Skeletal muscle cell (primary cell): ENCODE results near the gene LRRK1.

Source experiments
- DNase-seq: peaks from one replicate; pipeline ENCODE4 v3.0.0-alpha.2; 2010; ENCODE audit warnings: low read depth
- H3K4me3 ChIP-seq: 2 replicates; pipeline ENCODE4 v1.5.1; 2011; ENCODE audit warnings: low read depth, mild to moderate bottlenecking, control low read depth, low read length, moderate library complexity

Gene LRRK1

DNA sequence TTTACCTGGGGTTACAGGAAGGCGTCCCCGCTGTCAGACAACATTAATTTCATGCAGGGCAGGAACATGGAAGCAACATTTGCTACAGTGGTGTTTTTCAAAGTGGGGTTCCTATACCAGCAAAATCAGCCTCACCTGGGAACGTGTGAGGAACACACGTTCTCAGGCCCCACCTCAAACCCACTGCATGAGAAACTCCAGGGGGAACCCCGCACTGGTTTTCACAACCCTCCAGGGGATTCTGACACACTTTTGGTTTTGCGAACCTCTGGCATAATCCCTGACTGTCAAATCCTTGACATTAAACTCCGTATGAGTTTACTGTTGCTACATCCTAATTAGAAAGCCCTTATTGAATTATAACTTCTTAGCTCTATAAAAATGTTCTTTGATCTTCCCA lies 127.7 kb downstream of the LRRK1 start:
- DNase-seq = no peak
- no peak overlapping the region for H3K4me3 ChIP-seq

DNA sequence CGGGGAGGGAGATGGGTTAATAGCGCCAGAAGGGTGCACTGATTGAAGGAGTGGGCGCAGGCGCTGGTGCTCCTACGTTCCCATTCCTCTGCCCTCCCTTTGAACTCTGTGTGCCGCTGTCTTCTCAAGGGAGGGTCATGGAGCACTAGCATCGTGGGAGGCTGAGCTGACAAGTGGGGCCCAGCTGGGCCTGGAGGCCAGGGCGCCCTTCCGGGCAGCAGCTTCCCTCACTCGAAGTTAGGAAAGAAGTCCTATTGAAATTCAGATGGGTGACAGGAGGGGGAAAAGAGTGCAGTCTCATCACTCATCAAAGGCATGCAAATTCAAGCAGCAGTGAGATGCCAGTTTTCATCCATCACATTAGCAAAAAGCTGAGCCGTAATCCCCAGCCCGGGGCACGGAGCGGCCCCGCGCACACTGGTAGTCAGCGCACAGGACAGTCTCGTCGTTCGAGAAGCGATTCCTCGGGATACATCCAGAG lies 128.2 kb downstream of the LRRK1 start:
- no peak overlapping the region for H3K4me3 ChIP-seq
- no peak for DNase-seq

DNA sequence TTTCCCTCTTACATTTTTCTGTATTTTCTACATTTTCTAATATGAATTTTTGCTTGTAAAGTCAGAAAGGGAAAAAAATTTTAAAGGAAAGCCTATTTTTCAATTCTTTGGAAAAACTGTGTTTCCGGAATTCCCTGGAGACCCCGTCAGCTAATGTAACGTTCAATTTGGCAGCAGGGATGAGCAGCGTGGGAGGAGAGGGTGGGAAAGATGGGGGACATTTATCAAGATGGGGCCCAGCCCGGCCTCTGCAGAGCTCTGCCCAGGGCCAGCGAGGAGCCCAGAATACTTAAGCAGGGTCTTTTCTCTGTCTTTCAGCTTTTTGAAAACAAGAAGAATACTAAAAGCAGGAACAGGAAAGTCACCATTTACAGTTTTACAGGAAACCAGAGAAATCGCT lies 129.0 kb downstream of the LRRK1 start:
- DNase-seq = no peak
- no peak overlapping the region for H3K4me3 ChIP-seq

DNA sequence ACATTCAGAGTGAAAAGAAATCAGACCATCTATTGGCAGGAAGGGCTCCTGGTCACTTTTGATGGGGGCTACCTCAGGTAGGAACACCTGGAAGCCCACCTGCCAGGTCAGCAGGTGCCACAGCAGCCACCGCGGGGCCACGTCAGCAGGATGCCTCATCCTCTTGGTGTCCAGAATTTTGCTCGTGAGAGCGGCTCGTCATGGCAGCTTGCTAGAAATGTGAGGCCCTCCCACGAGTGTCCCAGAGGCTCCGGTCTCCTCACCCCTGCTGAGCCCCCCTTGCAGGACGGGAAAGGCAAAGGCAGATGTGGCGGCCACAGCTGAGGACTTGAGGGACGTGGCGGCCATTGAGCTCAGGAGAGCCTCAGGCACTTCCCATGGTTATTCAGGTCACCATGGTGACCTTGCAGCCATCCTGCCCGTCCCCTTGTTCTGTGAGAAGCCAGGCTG lies 129.4 kb downstream of the LRRK1 start:
- DNase-seq = no peak
- H3K4me3 ChIP-seq = no peak overlapping the region

DNA sequence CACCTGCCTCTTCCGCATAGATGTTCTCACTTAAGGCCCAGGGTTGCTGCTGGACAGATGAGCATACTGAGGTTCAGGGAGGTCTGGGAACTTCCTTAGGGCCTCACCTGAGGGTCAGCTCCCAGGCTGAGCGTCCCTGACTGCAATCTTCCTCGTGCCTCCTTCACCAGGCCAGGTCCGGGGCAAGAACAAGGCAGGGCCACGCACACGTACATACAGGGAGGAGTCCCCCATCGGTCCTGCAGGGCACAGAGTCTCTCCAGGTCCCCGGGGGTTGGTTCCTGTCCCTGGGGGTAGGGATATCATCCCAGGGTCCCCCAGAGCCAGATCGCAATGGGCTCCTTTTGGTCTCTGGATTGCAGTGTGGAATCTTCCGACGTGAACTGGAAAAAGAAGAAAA lies 130.1 kb downstream of the LRRK1 start:
- H3K4me3 ChIP-seq = no peak overlapping the region
- no peak for DNase-seq

DNA sequence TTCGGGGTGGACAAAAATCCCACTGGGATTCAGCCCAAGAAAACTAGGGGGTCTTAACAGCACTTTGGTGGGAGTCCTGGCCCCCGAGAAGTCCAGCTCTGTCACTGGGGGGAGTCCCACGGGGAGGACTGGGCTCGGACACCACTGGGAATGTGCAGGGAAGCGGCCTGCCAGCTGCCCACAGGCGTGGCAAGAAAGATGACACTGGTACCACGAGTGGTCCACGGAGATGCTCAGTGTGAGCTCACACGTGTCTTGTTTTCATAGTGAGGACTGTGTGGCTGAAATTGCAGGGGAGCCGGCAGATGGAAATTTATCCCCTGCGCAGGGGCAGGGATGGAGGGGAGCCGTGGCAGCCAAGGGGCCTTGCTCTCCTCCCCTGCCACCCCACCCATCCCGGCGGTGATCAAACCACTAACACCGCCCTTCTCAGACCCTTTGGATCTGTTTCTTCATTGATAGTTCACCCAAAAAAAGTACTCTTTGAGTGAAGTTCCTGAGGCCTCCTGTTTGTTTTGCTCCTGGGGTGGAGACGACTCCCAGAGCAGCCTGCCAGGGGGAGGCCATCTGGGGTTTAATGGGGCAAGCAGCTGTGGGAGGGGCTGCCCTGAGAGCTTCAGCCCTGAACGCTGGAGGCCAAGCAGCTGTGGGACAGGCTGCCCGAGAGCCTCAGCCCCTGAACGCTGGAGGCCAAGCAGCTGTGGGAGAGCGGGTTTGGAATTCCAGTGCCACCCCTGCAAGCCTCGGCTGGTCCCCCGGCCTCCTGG lies 130.9 kb downstream of the LRRK1 start:
- no peak overlapping the region for H3K4me3 ChIP-seq
- DNase-seq = no peak

DNA sequence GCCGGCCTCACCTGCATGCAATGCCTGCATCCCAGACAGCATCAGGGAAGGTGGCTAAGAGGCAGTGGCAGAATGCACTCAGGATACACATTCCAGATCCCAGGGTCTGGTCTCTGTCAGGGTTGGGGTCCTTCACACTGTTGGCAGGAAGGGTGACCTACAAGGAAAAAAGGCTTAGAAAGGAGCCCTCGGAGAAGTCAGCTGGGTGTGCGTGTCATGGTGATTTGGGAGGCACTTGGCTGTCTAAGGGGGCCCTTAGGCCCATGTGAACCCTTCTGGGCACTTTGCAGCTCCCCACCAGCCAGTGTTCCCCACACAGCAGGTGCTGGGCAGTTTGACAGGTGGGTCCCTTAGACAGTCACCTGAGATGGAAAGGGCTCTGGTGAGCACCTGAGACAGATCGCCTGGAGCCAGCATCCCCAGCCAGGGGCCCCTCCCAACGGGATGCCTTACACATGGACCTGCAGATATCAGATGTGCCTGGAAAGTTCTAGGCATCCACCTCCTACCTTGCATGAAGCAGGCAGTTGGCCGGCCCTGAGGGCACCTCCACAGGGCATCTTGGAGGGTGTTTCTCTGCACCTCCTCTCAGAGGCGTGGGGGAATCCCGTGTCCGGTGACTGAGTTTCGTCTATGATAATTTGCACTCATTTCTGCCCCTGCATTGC lies 131.6 kb downstream of the LRRK1 start:
- no peak overlapping the region for H3K4me3 ChIP-seq
- no peak for DNase-seq

DNA sequence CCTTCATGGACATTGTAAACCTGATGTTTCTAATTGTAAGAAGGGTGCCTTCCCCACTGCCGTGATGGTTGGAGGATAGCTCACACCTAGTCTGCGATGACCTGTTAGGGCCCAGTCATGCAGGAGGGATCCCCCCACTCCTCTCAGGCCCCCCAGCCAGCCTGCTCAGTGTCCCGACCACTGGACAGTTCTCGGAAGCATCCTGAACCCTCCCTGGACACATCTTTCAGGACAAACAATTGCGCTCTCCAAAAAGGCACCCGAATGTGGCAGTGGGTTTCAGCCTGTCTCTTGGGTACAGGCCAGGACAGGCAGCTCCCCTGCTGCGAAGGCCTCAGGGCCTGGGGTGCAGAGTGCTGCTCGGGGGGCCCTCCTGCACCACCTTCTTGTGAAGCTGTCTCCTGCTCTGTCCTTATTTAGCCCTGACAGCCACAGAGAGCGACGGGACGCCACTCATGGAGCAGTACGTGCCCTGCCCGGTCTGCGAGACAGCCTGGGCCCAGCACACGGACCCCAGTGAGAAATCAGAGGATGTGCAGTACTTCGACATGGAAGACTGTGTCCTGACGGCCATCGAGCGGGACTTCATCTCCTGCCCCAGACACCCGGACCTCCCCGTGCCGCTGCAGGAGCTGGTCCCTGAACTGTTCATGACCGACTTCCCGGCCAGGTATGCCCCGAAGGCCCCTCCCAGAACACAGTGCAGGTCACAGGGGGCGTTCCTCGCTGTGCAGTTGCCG lies 132.3 kb downstream of the LRRK1 start:
- H3K4me3 ChIP-seq = no peak overlapping the region
- DNase-seq = no peak

DNA sequence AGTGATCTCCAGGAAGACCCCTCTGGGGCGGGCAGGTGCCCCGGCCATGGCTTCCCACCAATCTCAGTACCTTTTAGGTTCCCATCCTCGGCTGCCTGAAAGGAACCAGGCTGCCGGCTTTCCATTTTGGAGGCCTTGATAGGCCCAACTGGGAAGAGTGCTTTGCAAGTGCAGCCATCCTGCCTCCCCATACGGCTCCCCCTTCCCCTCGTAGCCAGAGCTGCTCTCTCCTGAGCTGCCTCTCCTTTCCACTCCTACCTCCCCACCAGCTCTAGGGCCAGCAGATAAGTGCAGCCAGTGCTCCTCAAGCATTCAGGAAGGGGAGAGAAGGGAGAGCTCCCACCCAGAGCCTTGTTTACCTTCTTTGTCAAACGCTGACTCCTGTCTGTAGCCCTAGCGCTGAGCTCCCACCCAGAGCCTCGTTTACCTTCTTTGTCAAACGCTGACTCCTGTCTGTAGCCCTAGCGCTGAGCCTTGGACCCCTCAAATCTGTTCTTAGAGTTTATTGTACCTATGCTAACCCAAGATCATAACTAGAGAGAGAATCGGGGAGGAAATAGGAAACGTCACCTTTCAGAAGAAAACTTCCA lies 133.0 kb downstream of the LRRK1 start:
- no peak for DNase-seq
- H3K4me3 ChIP-seq = no peak overlapping the region

DNA sequence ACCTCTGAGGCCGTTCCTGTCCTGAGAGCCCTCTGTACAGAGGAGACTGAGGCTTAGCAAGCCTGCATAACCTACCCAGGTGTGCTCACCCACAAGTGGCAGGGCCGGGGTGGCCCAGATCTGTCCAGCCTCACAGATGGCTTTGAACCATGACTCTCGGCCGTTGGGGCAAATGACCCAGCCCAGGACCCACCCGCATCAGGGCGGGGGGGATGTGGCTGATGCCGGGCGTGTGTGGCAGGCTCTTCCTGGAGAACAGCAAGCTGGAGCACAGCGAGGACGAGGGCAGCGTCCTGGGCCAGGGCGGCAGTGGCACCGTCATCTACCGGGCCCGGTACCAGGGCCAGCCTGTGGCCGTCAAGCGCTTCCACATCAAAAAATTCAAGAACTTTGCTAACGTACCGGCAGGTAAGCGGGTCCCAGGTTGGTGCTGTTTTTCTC lies 133.5 kb downstream of the LRRK1 start:
- H3K4me3 ChIP-seq = no peak overlapping the region
- DNase-seq = no peak

DNA sequence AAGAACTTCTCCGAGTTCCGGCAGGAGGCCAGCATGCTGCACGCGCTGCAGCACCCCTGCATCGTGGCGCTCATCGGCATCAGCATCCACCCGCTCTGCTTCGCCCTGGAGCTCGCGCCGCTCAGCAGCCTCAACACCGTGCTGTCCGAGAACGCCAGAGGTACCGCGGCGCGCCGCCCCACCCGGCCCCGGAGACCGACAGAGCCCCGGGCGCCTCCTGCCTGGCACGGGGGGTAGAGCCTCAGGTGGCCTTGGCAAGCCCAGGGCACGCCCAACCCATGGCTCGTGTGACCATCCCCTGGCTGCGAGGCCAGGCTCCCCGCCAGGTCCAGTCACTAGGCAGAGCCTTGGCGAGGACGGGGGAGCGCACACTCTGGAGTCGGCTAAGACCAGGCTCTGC lies 134.1 kb downstream of the LRRK1 start:
- no peak overlapping the region for H3K4me3 ChIP-seq
- no peak for DNase-seq

DNA sequence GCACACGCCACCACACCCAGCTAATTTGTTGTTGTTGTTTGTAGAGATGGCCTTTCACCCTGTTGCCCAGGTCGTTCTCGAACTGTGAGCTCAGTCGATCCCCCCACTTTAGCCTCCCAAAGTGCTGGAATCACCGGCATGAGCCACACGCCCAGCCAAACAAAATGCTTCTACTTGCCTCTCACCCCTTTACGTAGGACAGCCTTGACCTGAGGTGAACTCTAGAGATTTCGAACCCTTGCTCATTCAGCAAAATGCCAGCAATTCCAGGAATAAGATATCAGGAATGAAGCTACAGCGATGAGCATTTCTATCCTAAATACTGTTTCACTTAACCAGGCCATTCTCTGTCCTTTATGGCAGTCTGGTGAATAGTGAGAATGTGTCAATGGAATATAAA lies 135.0 kb downstream of the LRRK1 start:
- H3K4me3 ChIP-seq = no peak overlapping the region
- no peak for DNase-seq

DNA sequence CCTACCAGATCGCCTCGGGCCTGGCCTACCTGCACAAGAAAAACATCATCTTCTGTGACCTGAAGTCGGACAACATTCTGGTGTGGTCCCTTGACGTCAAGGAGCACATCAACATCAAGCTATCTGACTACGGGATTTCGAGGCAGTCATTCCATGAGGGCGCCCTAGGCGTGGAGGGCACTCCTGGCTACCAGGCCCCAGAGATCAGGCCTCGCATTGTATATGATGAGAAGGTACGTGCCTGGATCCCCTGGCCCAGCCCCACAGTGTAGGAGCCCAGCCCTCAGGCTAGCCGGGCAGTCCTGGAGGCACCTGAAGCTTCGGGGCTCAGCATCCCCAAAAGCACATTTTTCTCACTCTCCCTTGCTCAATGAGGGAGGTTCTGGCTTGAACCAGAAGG lies 135.8 kb downstream of the LRRK1 start:
- no peak overlapping the region for H3K4me3 ChIP-seq
- DNase-seq = no peak

DNA sequence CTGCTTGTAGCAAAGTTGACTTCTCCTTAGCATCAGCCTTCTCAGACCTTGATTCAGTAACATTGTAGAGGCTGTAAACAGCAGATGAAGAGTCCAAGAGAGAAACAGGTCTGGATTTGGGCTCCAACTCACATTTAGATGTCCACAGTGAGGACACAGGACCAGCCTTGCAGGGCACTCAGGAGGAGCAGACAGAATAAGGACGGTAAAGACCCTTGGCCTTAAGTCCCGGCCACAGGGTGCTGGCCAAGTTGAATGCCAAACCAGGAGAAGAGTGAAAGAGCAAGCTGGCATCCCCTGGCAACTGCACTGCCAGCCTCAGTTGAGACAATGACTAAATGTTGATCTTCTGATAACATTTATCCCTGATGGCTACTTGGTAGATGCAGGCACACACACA lies 136.3 kb downstream of the LRRK1 start:
- DNase-seq = no peak
- H3K4me3 ChIP-seq = no peak overlapping the region

DNA sequence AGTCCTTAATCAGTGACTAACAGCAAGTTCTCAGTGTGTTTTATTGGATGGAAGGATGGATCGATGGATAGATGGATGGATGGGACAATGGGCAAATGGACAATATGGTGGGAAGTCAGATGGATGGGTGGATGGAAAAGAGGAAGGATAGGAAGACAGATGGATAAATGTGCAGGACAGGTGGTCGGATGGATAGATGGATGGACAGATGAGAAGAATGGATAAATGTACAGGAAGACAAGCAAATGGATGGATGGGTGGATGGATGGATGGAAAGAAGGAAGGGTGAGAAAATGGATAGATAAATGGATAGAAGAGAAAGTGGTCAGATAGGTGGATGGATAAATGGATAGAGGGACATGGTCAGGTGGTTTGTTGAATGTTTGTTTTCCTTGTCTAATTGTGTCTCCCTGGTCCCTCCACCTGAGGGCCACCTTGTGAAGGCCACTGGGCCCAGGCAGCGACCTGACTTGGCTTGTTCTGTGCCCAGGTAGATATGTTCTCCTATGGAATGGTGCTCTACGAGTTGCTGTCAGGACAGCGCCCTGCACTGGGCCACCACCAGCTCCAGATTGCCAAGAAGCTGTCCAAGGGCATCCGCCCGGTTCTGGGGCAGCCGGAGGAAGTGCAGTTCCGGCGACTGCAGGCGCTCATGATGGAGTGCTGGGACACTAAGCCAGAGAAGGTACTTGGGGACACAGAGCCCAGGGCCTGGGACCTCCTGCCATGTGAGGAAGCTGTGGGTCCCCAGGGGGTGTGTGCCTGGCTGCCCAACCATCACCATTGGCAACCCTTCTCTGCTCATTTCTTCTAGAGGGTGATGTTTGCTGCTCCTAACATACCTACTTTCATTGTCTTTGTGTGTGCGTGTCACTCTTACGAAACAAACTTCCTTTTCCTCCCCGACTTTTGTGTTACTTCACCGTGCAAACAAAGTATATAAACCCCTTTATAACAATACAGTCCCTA lies 137.5 kb downstream of the LRRK1 start:
- no peak for DNase-seq

DNA sequence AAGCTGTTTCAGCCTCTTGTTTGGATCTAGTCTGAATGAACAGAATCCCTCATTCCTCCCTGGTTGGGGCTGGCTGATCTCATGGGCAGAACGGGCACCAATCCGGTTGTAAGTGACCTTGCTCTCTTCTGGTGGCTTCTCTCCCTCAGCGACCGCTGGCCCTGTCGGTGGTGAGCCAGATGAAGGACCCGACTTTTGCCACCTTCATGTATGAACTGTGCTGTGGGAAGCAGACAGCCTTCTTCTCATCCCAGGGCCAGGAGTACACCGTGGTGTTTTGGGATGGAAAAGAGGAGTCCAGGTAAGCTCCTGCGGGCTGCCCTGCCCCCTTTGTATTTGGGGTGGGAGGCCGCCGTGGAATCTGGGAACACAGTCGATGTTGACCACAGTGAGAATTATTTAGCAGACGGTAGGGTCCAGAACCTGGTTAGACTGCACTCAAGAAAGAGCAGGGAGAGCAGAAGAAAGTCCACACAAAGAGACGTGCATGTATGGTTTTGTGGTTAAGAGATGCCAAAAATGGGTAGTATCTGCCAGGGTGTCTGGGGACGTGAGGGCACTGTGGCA lies 138.8 kb downstream of the LRRK1 start:
- DNase-seq = no peak
- no peak overlapping the region for H3K4me3 ChIP-seq

More for the DNA sequence above, 137.5 kb downstream of the LRRK1 start:
- H3K4me3 ChIP-seq = no peak overlapping the region

DNA sequence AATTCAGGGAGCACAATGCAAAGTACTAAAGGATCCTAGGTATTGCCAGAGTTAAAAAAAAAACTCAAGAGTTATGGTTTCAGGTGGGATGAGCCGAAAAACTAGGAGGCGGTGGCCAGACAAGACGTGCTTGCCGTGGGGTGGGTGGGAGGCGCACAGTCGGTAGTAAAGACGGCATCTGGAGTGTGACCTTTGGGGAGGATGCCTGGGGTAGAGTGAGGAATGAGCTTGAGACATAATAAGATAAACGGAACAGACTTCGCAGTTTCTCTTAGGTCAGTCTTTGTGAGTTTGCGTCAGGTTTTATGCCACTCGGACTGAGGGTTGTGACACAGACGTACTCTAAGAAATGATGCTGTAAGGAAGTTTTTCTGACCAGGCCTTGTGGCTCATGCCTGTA lies 139.6 kb downstream of the LRRK1 start:
- no peak for DNase-seq
- H3K4me3 ChIP-seq = no peak overlapping the region
